SK-N-SH (cell line): Measurements from ENCODE around the gene LONRF2. TPM values are rescaled to one million over a fixed set of nuclear protein-coding genes. Genes with fewer than 3 reads are reported as not detected.

Experiments used
- CTCF ChIA-PET: fragments of 300-600, 350-600 bp; formaldehyde crosslinking; extraction: SDS; loops from one replicate; lab custom pipeline; 2021; lab: Yijun Ruan, JAX
- POLR2A ChIA-PET: fragments of 350-600 bp; sonication (Branson Sonifier 250); formaldehyde crosslinking; extraction: SDS; loops from one replicate; lab custom pipeline; 2020; ENCODE audit warnings: antibody characterized with exemption, inconsistent platforms; lab: Yijun Ruan, JAX
- DNase-seq: peaks from one replicate; pipeline ENCODE4 v3.0.0; 2012
- H2AFZ ChIP-seq: fragments of 200-600 bp; sonication (generic); 2 replicates; pipeline ENCODE4 v1.8.1; 2016; ENCODE audit warnings: antibody characterized with exemption, mild to moderate bottlenecking, low read depth
- H3F3A ChIP-seq: fragments of 200-600 bp; sonication (generic); replicated peaks from 2 replicates; pipeline ENCODE3; 2016; ENCODE audit warnings: antibody characterized with exemption, mild to moderate bottlenecking; ENCODE audit not compliant: insufficient read depth
- H3K27ac ChIP-seq, 2 experiments: fragments of 200-500 bp in 1 of 2; fragments of 200-600 bp in 1 of 2; sonication (Bioruptor generic) in 1 of 2; sonication (generic), shearing (Covaris generic) in 1 of 2; 2 replicates each; pipeline versions ENCODE4 v1.5.1 to v1.6.1; 2014 to 2016; ENCODE audit warnings: low read depth in 2 of 2, inconsistent platforms in 1 of 2, low read length in 1 of 2, mild to moderate bottlenecking in 1 of 2, mixed read lengths in 1 of 2
- H3K27me3 ChIP-seq: fragments of 200-600 bp; sonication (generic), shearing (Covaris generic); 2 replicates; pipeline ENCODE4 v1.6.1; 2016; ENCODE audit warnings: mixed run types; ENCODE audit not compliant: insufficient read depth
- H3K36me3 ChIP-seq, 2 experiments: fragments of 200-500 bp in 1 of 2; fragments of 200-600 bp in 1 of 2; sonication (Bioruptor generic) in 1 of 2; sonication (generic) in 1 of 2; replicated peaks in 1 of 2; 2 replicates each; pipeline versions ENCODE3 to v1.5.1; 2014 to 2016; ENCODE audit warnings: low read length in 1 of 2, mild to moderate bottlenecking in 1 of 2; ENCODE audit not compliant: insufficient read depth in 2 of 2, control insufficient read depth in 1 of 2
- H3K4me1 ChIP-seq, 2 experiments: fragments of 200-500 bp in 1 of 2; fragments of 200-600 bp in 1 of 2; sonication (Bioruptor generic) in 1 of 2; sonication (generic), shearing (Covaris generic) in 1 of 2; 2 replicates each; pipeline versions ENCODE4 v1.5.1 to v1.6.1; 2014 to 2016; ENCODE audit warnings: low read depth in 1 of 2, low read length in 1 of 2, mixed run types in 1 of 2; ENCODE audit not compliant: insufficient read depth in 2 of 2, control insufficient read depth in 1 of 2
- H3K4me2 ChIP-seq: fragments of 200-600 bp; sonication (generic), shearing (Covaris generic); 2 replicates; pipeline ENCODE4 v1.6.1; 2017; ENCODE audit warnings: mixed run types
- H3K4me3 ChIP-seq, 2 experiments: fragments of 200-500 bp in 1 of 2; fragments of 200-600 bp in 1 of 2; sonication (Bioruptor generic) in 1 of 2; sonication (generic), shearing (Covaris generic) in 1 of 2; 2 replicates each; pipeline versions ENCODE4 v1.5.1 to v1.8.1; 2014 to 2016; ENCODE audit warnings: low read depth in 2 of 2, inconsistent platforms in 1 of 2, low read length in 1 of 2, mild to moderate bottlenecking in 1 of 2, mixed read lengths in 1 of 2, moderate library complexity in 1 of 2
- H3K79me2 ChIP-seq: fragments of 200-600 bp; sonication (generic); 2 replicates; pipeline ENCODE4 v1.8.1; 2017; ENCODE audit warnings: mild to moderate bottlenecking; ENCODE audit not compliant: insufficient read depth
- H3K9ac ChIP-seq: fragments of 200-600 bp; sonication (generic); 2 replicates; pipeline ENCODE4 v1.6.1; 2017; ENCODE audit warnings: mixed run types
- H3K9me2 ChIP-seq: fragments of 200-600 bp; sonication (generic); 2 replicates; pipeline ENCODE4 v1.6.1; 2017; ENCODE audit warnings: mixed run types
- H3K9me3 ChIP-seq: fragments of 200-600 bp; sonication (generic); 2 replicates; pipeline ENCODE4 v1.6.1; 2017; ENCODE audit warnings: mixed run types, mild to moderate bottlenecking, moderate library complexity
- H4K20me1 ChIP-seq: fragments of 200-600 bp; sonication (generic); 2 replicates; pipeline ENCODE4 v1.6.1; 2017; ENCODE audit warnings: mild to moderate bottlenecking, mixed run types; ENCODE audit not compliant: insufficient read depth
- EP300 ChIP-seq, 2 experiments: IDR thresholded peaks; 2 replicates each; pipeline versions ENCODE4 v1.4.0 to v1.6.1; 2012; ENCODE audit warnings: borderline replicate concordance in 1 of 2, low read depth in 1 of 2, low read length in 1 of 2
- FOSL2 ChIP-seq: IDR thresholded peaks from 2 replicates; pipeline ENCODE4 v1.4.0; 2012; ENCODE audit warnings: low read depth, mild to moderate bottlenecking, moderate library complexity, borderline replicate concordance
- GABPA ChIP-seq: IDR thresholded peaks from 2 replicates; pipeline ENCODE4 v1.4.0; 2012; ENCODE audit warnings: low read depth, mild to moderate bottlenecking
- GATA2 ChIP-seq: sonication (generic); formaldehyde crosslinking; IDR thresholded peaks from 2 replicates; pipeline ENCODE4 v1.5.0; 2020; ENCODE audit warnings: mild to moderate bottlenecking, missing genetic modification reagents
- IRF3 ChIP-seq: fragments of 150-350 bp; IDR thresholded peaks from 2 replicates; pipeline ENCODE4 v1.6.1; 2016; ENCODE audit warnings: mild to moderate bottlenecking, low read depth, low read length
- JUND ChIP-seq: IDR thresholded peaks from 2 replicates; pipeline ENCODE4 v1.4.0; 2012
- MEF2A ChIP-seq: IDR thresholded peaks from 2 replicates; pipeline ENCODE4 v1.4.0; 2012; ENCODE audit warnings: low read depth, borderline replicate concordance
- NFIC ChIP-seq: IDR thresholded peaks from 2 replicates; pipeline ENCODE4 v1.4.0; 2012; ENCODE audit warnings: borderline replicate concordance
- PBX3 ChIP-seq: IDR thresholded peaks from 2 replicates; pipeline ENCODE4; 2012
- RAD21 ChIP-seq: IDR thresholded peaks from 2 replicates; pipeline ENCODE4 v1.6.1; 2012; ENCODE audit warnings: mild to moderate bottlenecking, low read length
- RCOR1 ChIP-seq: fragments of 150-350 bp; IDR thresholded peaks from 2 replicates; pipeline ENCODE4 v1.6.1; 2017; ENCODE audit warnings: antibody characterized with exemption, low read length
- RFX5 ChIP-seq: IDR thresholded peaks from 2 replicates; pipeline ENCODE4 v1.6.1; 2012; ENCODE audit warnings: mild to moderate bottlenecking, improper control_type of control experiment, low read length
- RXRA ChIP-seq: IDR thresholded peaks from 2 replicates; pipeline ENCODE4 v1.4.0; 2012; ENCODE audit warnings: low read depth, mild to moderate bottlenecking, borderline replicate concordance
- SIN3A ChIP-seq: IDR thresholded peaks from 2 replicates; pipeline ENCODE4 v1.6.1; 2012; ENCODE audit warnings: low read depth, mild to moderate bottlenecking, low read length, moderate library complexity, borderline replicate concordance
- SMC3 ChIP-seq: IDR thresholded peaks from 2 replicates; pipeline ENCODE4 v1.6.1; 2012; ENCODE audit warnings: low read depth, low read length, improper control_type of control experiment
- TAF1 ChIP-seq: IDR thresholded peaks from 2 replicates; pipeline ENCODE4 v1.6.1; 2012; ENCODE audit warnings: low read depth, mild to moderate bottlenecking, low read length, moderate library complexity, borderline replicate concordance
- TCF12 ChIP-seq: IDR thresholded peaks from 2 replicates; pipeline ENCODE4 v1.4.0; 2012
- TEAD4 ChIP-seq: IDR thresholded peaks from 2 replicates; pipeline ENCODE4 v1.4.0; 2012; ENCODE audit warnings: mild to moderate bottlenecking, borderline replicate concordance; ENCODE audit not compliant: insufficient read depth
- USF2 ChIP-seq: fragments of 150-350 bp; IDR thresholded peaks from 2 replicates; pipeline ENCODE4 v1.6.1; 2017; ENCODE audit warnings: antibody characterized with exemption, low read length, low read depth, borderline replicate concordance
- YY1 ChIP-seq: IDR thresholded peaks from 2 replicates; pipeline ENCODE4 v1.4.0; 2012; ENCODE audit warnings: low read depth, mild to moderate bottlenecking
- WGBS: methylation state at CpG from one replicate; pipeline ENCODE4 v1.1.6; 2017; ENCODE audit warnings: low lambda C conversion rate; 5-methylcytosine and 5-hydroxymethylcytosine counted together
- polyA plus RNA-seq, 3 experiments: library from polyadenylated mRNA; depleted of rRNA; stranded (reverse); fragments of >200 nt; gene quantifications; 2 replicates each; pipeline ENCODE4 v1.2.3, GENCODE V29; 2012
- TF ChIP-seq, protein P1 (sequence below): IDR thresholded peaks from 2 replicates; pipeline ENCODE4 v1.4.0; 2012; ENCODE audit warnings: low read depth
- TF ChIP-seq, protein P2 (sequence below): IDR thresholded peaks from 2 replicates; pipeline ENCODE4 v1.4.0; 2012; ENCODE audit warnings: low read depth, borderline replicate concordance

The LONRF2 gene
- polyA plus RNA-seq, 1 of the 3 experiments (the other 2 are of a cell fraction): 2.0 TPM

DNA sequence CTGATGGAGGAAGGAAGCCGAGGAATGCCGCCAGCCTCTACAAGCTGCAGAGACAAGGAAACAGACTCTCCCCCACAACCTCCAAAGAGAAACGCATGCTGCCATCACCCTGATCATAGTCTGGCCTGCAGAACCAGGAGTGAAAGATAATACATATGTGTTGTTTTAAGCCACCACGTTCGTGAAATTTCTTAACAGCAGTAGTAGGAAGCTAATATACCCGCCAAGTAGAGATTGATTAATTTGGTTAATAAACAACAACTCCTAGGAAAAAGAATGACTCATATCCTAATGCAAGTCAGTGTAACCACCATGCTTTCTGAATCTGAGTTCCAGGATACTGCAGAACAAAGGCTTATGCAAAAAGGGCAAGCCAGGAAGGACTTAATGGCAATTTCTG, 36.6 kb downstream of the LONRF2 start:
- H3K4me2 ChIP-seq: peak overlapping the region; percentile 52; the same call in 1 of the 2 replicates
- no peak overlapping the region for H3K9ac ChIP-seq
- H4K20me1 ChIP-seq: no peaks in the 10 kb centered on the region
- H3K4me1 ChIP-seq: peaks cover 6 to 47% of the 10 kb centered on the region in 2 experiments
- peaks cover 37% of the 10 kb centered on the region for H3F3A ChIP-seq
- H3K27ac ChIP-seq: peak overlapping the region; percentile 12 to 85; a peak in 3 of 4 replicates
- no peaks in the 10 kb centered on the region for H3K36me3 ChIP-seq
- no peaks in the 10 kb centered on the region for H3K9me2 ChIP-seq
- no peak overlapping the region for H3K4me3 ChIP-seq
- H3K27me3 ChIP-seq: no peaks in the 10 kb centered on the region
- ChIA-PET CTCF (interaction anchor here (1.4 to 4.4 kb wide), 4 partner anchors 23 to 95 kb away, joined by 4 to 42 read pairs (median 8); no protein-coding TSS in a partner anchor), POLR2A (no interaction called here)
- no peak for DNase-seq
- no peaks in the 10 kb centered on the region for H3K9me3 ChIP-seq
- H3K79me2 ChIP-seq: no peaks in the 10 kb centered on the region
- TF ChIP-seq RXRA (peak; percentile 34; the same call in 1 of the 2 replicates), FOSL2 (peak; percentile 76), RAD21 (no peak), JUND (peak; percentile 78), PBX3 (peak; percentile 68; the same call in 1 of the 2 replicates), EP300 (IDR thresholded peaks at IDR 0.05; ENCODE audit: borderline replicate concordance in 1 of 2, low read depth in 1 of 2, low read length in 1 of 2) (peak in 1 of 2 experiments; percentile 64; a peak in 1 of 4 replicates), NFIC (peak; percentile 47; the same call in 1 of the 2 replicates), YY1 (peak; percentile 51; the same call in 1 of the 2 replicates), MEF2A (no peak), TCF12 (peak; percentile 75), TEAD4 (no peak)
- TF ChIP-seq, protein P1, sequence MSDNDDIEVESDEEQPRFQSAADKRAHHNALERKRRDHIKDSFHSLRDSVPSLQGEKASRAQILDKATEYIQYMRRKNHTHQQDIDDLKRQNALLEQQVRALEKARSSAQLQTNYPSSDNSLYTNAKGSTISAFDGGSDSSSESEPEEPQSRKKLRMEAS: peak; percentile 58
- TF ChIP-seq, all 33 proteins: peak for 9
- no peak overlapping the region for H2AFZ ChIP-seq
- WGBS: 47% methylated on average over 6 of the region's 6 CpGs

GRCh38 chr2:100285011-100285410, 37.3 kb downstream of the LONRF2 start:
- ChIA-PET CTCF (interaction anchor here (1.4 to 1.7 kb wide), 3 partner anchors 22 to 96 kb away, joined by 4 to 11 read pairs (median 5); no protein-coding TSS in a partner anchor), POLR2A (no interaction called here)
- Histone ChIP-seq H3K9ac (no peak overlapping the region), H3K27me3 (no peaks in the 10 kb centered on the region), H3K4me3 (no peak overlapping the region), H3K9me2 (no peaks in the 10 kb centered on the region), H3K4me1 (peaks cover 3 to 40% of the 10 kb centered on the region in 2 experiments), H3K36me3 (no peaks in the 10 kb centered on the region), H3K27ac (peak overlapping the region; percentile 61 to 85; a peak in 3 of 4 replicates), H3F3A (peaks cover 30% of the 10 kb centered on the region), H2AFZ (no peak overlapping the region), H4K20me1 (no peaks in the 10 kb centered on the region), H3K4me2 (0 out of 2 replicates have a peak overlapping the region, but pooled peaks have one; percentile 9), H3K79me2 (no peaks in the 10 kb centered on the region), H3K9me3 (no peaks in the 10 kb centered on the region)
- whole genome bisulfite sequencing: 57% methylated on average over 3 of the region's 3 CpGs
- DNase-seq: no peak
- TF ChIP-seq, protein P2, sequence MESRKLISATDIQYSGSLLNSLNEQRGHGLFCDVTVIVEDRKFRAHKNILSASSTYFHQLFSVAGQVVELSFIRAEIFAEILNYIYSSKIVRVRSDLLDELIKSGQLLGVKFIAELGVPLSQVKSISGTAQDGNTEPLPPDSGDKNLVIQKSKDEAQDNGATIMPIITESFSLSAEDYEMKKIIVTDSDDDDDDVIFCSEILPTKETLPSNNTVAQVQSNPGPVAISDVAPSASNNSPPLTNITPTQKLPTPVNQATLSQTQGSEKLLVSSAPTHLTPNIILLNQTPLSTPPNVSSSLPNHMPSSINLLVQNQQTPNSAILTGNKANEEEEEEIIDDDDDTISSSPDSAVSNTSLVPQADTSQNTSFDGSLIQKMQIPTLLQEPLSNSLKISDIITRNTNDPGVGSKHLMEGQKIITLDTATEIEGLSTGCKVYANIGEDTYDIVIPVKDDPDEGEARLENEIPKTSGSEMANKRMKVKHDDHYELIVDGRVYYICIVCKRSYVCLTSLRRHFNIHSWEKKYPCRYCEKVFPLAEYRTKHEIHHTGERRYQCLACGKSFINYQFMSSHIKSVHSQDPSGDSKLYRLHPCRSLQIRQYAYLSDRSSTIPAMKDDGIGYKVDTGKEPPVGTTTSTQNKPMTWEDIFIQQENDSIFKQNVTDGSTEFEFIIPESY: no peak
- no peak for TF ChIP-seq GABPA
- TF ChIP-seq SMC3: no peak
- TF ChIP-seq EP300 (IDR thresholded peaks at IDR 0.05; ENCODE audit: borderline replicate concordance in 1 of 2, low read depth in 1 of 2, low read length in 1 of 2): no peak
- TF ChIP-seq YY1: no peak
- TF ChIP-seq, protein P1: no peak
- TF ChIP-seq IRF3: no peak
- no peak for TF ChIP-seq MEF2A
- TF ChIP-seq GATA2 (CRISPR knock-in tag): no peak
- TF ChIP-seq TCF12: no peak
- TF ChIP-seq JUND: no peak
- TF ChIP-seq USF2: no peak
- TF ChIP-seq RCOR1: no peak
- no peak for TF ChIP-seq TAF1
- no peak for TF ChIP-seq FOSL2
- TF ChIP-seq SIN3A: no peak
- no peak for TF ChIP-seq RFX5
